AG10803 (cell line): ENCODE data around the gene MMP14.

Experiments
- DNase-seq: peaks from one replicate; pipeline ENCODE4 v3.0.0; 2010; ENCODE audit warnings: low read depth
- H3K4me3 ChIP-seq: 2 replicates; pipeline ENCODE4 v1.5.1; 2011; ENCODE audit warnings: mild to moderate bottlenecking, low read length, control low read depth
- CTCF ChIP-seq: conservative IDR thresholded peaks from 2 replicates; pipeline ENCODE4 v1.5.1; 2011; ENCODE audit warnings: mild to moderate bottlenecking, low read length, control low read depth, inconsistent platforms

The MMP14 gene

DNA sequence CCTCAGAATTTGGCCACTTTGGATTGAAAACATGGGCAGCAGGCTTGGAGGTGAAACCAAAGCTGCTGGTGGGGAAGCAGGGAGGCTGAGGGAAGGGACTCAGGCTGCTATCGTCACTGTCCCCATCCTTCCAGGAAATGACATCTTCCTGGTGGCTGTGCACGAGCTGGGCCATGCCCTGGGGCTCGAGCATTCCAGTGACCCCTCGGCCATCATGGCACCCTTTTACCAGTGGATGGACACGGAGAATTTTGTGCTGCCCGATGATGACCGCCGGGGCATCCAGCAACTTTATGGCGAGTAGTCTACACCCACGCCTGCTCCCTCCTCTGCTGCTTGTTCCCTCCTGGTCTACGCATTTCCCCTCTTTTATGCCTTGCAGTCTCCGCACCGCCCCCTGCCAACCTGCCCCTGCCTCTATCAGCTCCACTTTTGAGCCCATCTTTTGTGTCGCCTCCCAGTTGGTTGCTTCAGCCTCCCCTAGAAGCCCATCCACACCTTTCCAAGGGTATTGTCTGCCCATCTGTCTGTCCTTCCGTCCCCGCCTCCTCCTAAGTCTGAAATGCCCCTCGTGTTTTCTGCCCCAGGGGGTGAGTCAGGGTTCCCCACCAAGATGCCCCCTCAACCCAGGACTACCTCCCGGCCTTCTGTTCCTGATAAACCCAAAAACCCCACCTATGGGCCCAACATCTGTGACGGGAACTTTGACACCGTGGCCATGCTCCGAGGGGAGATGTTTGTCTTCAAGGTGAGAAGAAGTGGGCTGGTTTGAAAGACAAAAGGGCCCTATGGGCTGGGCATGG, 6.9 kb downstream of the MMP14 start:
- H3K4me3 ChIP-seq: no peak overlapping the region
- no peak for TF ChIP-seq CTCF
- no peak for DNase-seq

GRCh38 chr14:22844221-22845102, 8.1 kb downstream of the MMP14 start:
- no peak overlapping the region for H3K4me3 ChIP-seq
- TF ChIP-seq CTCF: no peak
- no peak for DNase-seq

DNA sequence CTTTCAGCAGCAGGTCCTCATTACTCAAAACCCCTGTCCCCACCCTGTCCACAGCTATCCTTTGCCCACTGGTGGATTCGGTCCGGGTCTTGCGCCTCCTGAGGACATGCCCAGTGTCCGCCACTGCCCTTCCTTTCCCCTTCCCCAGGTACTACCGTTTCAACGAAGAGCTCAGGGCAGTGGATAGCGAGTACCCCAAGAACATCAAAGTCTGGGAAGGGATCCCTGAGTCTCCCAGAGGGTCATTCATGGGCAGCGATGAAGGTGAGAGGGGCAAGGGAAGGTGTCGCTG, 8.7 kb downstream of the MMP14 start:
- no peak for TF ChIP-seq CTCF

DNA sequence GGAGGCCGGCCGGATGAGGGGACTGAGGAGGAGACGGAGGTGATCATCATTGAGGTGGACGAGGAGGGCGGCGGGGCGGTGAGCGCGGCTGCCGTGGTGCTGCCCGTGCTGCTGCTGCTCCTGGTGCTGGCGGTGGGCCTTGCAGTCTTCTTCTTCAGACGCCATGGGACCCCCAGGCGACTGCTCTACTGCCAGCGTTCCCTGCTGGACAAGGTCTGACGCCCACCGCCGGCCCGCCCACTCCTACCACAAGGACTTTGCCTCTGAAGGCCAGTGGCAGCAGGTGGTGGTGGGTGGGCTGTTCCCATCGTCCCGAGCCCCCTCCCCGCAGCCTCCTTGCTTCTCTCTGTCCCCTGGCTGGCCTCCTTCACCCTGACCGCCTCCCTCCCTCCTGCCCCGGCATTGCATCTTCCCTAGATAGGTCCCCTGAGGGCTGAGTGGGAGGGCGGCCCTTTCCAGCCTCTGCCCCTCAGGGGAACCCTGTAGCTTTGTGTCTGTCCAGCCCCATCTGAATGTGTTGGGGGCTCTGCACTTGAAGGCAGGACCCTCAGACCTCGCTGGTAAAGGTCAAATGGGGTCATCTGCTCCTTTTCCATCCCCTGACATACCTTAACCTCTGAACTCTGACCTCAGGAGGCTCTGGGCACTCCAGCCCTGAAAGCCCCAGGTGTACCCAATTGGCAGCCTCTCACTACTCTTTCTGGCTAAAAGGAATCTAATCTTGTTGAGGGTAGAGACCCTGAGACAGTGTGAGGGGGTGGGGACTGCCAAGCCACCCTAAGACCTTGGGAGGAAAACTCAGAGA, 9.6 kb downstream of the MMP14 start:
- no peak overlapping the region for H3K4me3 ChIP-seq
- no peak for TF ChIP-seq CTCF
- no peak for DNase-seq

More for the DNA sequence above, 8.7 kb downstream of the MMP14 start:
- DNase-seq: no peak
- H3K4me3 ChIP-seq: no peak overlapping the region

DNA sequence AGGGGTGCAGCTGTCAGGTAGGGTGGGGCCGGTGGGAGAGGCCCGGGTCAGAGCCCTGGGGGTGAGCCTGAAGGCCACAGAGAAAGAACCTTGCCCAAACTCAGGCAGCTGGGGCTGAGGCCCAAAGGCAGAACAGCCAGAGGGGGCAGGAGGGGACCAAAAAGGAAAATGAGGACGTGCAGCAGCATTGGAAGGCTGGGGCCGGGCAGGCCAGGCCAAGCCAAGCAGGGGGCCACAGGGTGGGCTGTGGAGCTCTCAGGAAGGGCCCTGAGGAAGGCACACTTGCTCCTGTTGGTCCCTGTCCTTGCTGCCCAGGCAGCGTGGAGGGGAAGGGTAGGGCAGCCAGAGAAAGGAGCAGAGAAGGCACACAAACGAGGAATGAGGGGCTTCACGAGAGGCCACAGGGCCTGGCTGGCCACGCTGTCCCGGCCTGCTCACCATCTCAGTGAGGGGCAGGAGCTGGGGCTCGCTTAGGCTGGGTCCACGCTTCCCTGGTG, 10.5 kb downstream of the MMP14 start:
- no peak for DNase-seq
- no peak overlapping the region for H3K4me3 ChIP-seq
- TF ChIP-seq CTCF: 0 out of 2 replicates have a peak, but pooled peaks have one; percentile 17

DNA sequence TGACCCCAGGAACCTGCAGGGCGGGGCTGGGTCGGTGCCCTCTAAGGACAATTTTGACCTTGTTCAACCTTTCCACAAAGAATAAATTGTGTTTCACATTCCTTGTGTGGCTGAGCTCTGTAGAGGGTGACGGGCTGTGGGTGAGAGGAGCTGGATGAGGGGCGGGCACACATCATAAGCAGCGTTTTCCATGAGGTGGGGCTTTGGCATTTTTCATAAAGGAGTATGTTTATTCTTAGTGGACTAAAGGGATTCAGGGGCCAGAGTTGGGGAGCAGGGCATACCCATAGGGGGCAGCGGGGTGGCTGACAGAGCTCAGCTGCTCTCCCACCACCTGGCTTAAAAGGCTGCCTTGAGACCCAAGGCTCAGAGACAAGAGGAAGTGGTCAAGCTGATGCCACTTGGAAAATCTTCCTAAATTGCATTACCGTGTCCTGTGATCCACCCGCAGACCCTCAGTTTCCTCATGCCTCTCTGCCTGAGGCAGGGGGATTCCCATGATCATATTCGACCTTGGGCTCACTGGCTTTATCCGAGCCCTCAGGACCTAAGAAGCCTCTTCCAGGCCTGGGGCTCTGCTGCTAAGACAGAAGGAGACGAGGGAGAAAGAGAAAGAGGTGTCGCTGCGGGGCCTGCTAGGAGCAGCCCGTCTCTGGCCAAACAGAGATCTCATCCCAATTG, 11.4 kb downstream of the MMP14 start:
- no peak for TF ChIP-seq CTCF
- DNase-seq: peak; percentile 66
- H3K4me3 ChIP-seq: peak overlapping the region; percentile 12
